NCI-H2227 (cell line): Measurements from ENCODE around the gene CDK2.

ENCODE experiments used
- DNase-seq: peaks from one replicate; lab custom pipeline; 2025; ENCODE audit not compliant: unreplicated experiment; lab: John Stamatoyannopoulos, UW

Gene CDK2

GRCh38 chr12:55937981-55938380, 28.6 kb upstream of the CDK2 start:
- DNase-seq = no peak

GRCh38 chr12:55938826-55939501, 27.7 kb upstream of the CDK2 start:
- no peak for DNase-seq

GRCh38 chr12:55940065-55940732, 26.4 kb upstream of the CDK2 start:
- peak; percentile 79 for DNase-seq

GRCh38 chr12:55942055-55942454, 24.6 kb upstream of the CDK2 start:
- no peak for DNase-seq

- DNase-seq = no peak
Observed at GRCh38 chr12:55942577-55943136, 24.0 kb upstream of the CDK2 start.

- DNase-seq = no peak
Observed at GRCh38 chr12:55946553-55946952, 20.1 kb upstream of the CDK2 start.

GRCh38 chr12:55955344-55955743, 11.3 kb upstream of the CDK2 start:
- DNase-seq = no peak

- no peak for DNase-seq
Observed at GRCh38 chr12:55955800-55956508, 10.7 kb upstream of the CDK2 start.

GRCh38 chr12:55957106-55957859, 9.3 kb upstream of the CDK2 start:
- no peak for DNase-seq

GRCh38 chr12:55963760-55964159, 2.9 kb upstream of the CDK2 start:
- no peak for DNase-seq

- no peak for DNase-seq
Observed at GRCh38 chr12:55965240-55965639, 1.4 kb upstream of the CDK2 start.

- no peak for DNase-seq
Observed at GRCh38 chr12:55965941-55966407, 656 bp upstream of the CDK2 start, which contains the start of gene PMEL. Gene PMEL (minus strand): TSS chr12:55966042. CDS start chr12:55966011, 31 bp downstream.

- DNase-seq = no peak
Observed at GRCh38 chr12:55969356-55969755, 2.7 kb downstream of the CDK2 start.

- DNase-seq = no peak
Observed at GRCh38 chr12:55970775-55971174, 4.1 kb downstream of the CDK2 start.

- DNase-seq = no peak
Observed at GRCh38 chr12:55972042-55972441, 5.4 kb downstream of the CDK2 start.

- no peak for DNase-seq
Observed at GRCh38 chr12:55972456-55972855, 5.8 kb downstream of the CDK2 start.

- DNase-seq = no peak
Observed at GRCh38 chr12:55972911-55973598, 6.4 kb downstream of the CDK2 start.

GRCh38 chr12:55973599-55974307, 7.1 kb downstream of the CDK2 start, which contains the start of gene RAB5B:
Gene RAB5B (plus strand): TSS chr12:55974078. CDS start chr12:55986961, 12,883 bp downstream.
- peak; percentile 98 for DNase-seq

GRCh38 chr12:55974308-55974730, 7.7 kb downstream of the CDK2 start:
- peak; percentile 30 for DNase-seq
